Suprapubic skin (tissue), 4 donors: Measurements from ENCODE around the gene SYNGR1.

Experiments
- EP300 ChIP-seq: sonication (generic); formaldehyde crosslinking; IDR thresholded peaks from one replicate; pipeline ENCODE4 v1.6.1; 2017; ENCODE audit warnings: antibody characterized with exemption
- POLR2A ChIP-seq, 2 donors: fragments of 450-650 bp; IDR thresholded peaks; one replicate each; pipeline ENCODE4 v1.6.1; 2017; ENCODE audit warnings: antibody characterized with exemption in 2 of 2, mild to moderate bottlenecking in 2 of 2, moderate library complexity in 2 of 2
- POLR2AphosphoS5 ChIP-seq, 3 donors: sonication (generic); formaldehyde crosslinking; IDR thresholded peaks; one replicate each; pipeline ENCODE4 v1.6.1; 2017; ENCODE audit warnings: antibody characterized with exemption in 3 of 3
- TF ChIP-seq, protein P1 (sequence below), 2 donors: fragments of 200-600 bp in 1 of 2; fragments of 450-650 bp in 1 of 2; sonication (generic) in 1 of 2; IDR thresholded peaks; one replicate each; pipeline ENCODE4 v1.5.1; 2016 to 2019; ENCODE audit warnings: antibody characterized with exemption in 2 of 2, mild to moderate bottlenecking in 1 of 2, moderate library complexity in 1 of 2

DNA sequence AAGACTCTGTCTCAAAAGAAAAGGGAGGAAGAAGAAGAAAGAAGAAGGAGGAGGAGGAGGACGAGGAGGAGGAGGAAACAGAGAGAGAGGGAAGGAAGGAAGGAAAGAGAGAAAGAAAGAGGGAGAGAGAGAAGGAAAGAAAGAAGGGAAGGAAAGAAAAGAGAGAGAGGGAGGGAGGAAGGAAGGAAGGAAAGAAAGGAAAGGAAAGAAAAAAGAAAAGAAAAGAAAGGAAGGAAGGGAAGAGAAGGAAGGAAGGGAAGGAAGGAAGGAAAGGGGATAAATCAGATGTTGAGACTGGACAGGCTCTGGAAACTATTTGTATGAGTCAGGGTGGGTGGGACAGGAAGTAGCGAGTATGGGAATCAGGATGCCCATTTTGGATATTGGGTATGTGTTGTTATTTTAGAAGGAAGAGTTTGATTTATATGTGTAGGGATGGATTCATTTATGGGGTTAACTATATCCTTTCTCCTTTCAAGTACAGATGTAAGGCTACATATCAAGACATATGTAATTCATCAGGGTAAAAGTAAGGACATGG, 24.3 kb upstream of the SYNGR1 start:
- TF ChIP-seq, protein P1, sequence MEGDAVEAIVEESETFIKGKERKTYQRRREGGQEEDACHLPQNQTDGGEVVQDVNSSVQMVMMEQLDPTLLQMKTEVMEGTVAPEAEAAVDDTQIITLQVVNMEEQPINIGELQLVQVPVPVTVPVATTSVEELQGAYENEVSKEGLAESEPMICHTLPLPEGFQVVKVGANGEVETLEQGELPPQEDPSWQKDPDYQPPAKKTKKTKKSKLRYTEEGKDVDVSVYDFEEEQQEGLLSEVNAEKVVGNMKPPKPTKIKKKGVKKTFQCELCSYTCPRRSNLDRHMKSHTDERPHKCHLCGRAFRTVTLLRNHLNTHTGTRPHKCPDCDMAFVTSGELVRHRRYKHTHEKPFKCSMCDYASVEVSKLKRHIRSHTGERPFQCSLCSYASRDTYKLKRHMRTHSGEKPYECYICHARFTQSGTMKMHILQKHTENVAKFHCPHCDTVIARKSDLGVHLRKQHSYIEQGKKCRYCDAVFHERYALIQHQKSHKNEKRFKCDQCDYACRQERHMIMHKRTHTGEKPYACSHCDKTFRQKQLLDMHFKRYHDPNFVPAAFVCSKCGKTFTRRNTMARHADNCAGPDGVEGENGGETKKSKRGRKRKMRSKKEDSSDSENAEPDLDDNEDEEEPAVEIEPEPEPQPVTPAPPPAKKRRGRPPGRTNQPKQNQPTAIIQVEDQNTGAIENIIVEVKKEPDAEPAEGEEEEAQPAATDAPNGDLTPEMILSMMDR (IDR thresholded peaks at IDR 0.05) = no peak
- no peak for TF ChIP-seq POLR2A (IDR thresholded peaks at IDR 0.05)
- no peak for TF ChIP-seq POLR2AphosphoS5 (IDR thresholded peaks at IDR 0.05)
- no peak for TF ChIP-seq EP300
